Measurements from ENCODE around the gene TMUB1. TPM values are rescaled to one million over a fixed set of nuclear protein-coding genes. Genes with fewer than 3 reads are reported as not detected.

Gene TMUB1
- total and polyA plus RNA-seq, 11 donors = 21.8 to 82.6 (median 37.9) TPM

DNA sequence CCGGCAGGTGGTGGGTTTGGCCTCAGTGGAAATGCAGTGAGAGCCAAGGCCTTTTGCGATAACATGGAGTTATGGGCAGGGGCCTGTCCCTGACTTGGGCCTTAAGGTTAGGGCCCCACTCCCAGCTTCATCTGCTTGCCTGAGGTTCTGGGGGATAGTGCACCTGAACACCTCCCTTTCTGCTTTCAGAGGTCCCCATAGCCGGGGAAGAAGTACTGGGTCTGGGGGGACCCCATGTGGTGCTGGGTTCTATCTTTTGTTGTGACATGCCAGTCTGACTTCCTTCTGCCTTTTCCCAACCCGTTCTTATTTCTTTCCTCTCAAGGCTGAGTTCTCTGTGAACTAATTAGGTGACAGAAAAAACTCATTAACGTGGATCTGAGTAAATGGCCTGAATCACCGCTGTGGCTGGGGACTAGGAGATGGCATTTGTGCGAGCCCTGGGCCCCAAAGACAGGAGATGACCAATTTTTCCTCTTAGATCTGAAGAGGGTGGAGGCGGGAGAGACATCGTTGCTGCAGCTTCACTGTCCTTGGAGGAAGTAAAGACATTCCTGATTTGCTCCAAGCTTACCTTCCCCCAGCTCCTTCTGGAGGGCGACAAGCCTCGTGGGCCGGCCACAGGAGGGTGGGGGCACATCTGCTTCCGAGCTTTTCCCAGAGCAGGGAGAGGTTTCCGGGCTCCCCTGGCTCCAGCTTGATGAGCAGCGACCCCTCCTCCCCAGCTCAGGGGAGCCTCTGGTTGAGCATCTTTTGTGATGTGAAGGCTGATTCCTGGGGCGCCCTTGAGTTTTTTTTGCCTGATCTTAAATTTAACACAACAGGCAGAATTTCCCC is 4.9 kb upstream of the TMUB1 start:
- peaks cover 0 to 73% (median 60%) of the 10 kb centered on the region in 12 donors for H3K4me1 ChIP-seq
- H3K36me3 ChIP-seq = peaks cover 0 to 7% (median 0%) of the 10 kb centered on the region in 9 donors
- 42 to 61% (median 46%) methylated on average over 15 to 16 of the region's 16 CpGs for WGBS, 4 donors
- DNase-seq (peak in 2 of 5 donors; percentile 55 to 63), ATAC-seq (peak in 1 of 4 donors; percentile 23)
- H3K27me3 ChIP-seq = no peaks in the 10 kb centered on the region
- intact Hi-C loops (cut with DNase I) = loop anchor here in 1 of 10 donors (2.0 kb wide), 1 partner anchor 59 kb away; the partner anchor contains the start of gene ABCB8
- H3K27ac ChIP-seq = peak overlapping the region; percentile 66 to 95 (median 90)
- peak overlapping the region; percentile 60 to 96 (median 81) for H3K4me3 ChIP-seq
- TF ChIP-seq, protein P1, sequence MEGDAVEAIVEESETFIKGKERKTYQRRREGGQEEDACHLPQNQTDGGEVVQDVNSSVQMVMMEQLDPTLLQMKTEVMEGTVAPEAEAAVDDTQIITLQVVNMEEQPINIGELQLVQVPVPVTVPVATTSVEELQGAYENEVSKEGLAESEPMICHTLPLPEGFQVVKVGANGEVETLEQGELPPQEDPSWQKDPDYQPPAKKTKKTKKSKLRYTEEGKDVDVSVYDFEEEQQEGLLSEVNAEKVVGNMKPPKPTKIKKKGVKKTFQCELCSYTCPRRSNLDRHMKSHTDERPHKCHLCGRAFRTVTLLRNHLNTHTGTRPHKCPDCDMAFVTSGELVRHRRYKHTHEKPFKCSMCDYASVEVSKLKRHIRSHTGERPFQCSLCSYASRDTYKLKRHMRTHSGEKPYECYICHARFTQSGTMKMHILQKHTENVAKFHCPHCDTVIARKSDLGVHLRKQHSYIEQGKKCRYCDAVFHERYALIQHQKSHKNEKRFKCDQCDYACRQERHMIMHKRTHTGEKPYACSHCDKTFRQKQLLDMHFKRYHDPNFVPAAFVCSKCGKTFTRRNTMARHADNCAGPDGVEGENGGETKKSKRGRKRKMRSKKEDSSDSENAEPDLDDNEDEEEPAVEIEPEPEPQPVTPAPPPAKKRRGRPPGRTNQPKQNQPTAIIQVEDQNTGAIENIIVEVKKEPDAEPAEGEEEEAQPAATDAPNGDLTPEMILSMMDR (IDR thresholded peaks at IDR 0.05) = no peak
- TF ChIP-seq POLR2A (IDR thresholded peaks at IDR 0.05) = no peak
- no peaks in the 10 kb centered on the region for H3K9me3 ChIP-seq

DNA sequence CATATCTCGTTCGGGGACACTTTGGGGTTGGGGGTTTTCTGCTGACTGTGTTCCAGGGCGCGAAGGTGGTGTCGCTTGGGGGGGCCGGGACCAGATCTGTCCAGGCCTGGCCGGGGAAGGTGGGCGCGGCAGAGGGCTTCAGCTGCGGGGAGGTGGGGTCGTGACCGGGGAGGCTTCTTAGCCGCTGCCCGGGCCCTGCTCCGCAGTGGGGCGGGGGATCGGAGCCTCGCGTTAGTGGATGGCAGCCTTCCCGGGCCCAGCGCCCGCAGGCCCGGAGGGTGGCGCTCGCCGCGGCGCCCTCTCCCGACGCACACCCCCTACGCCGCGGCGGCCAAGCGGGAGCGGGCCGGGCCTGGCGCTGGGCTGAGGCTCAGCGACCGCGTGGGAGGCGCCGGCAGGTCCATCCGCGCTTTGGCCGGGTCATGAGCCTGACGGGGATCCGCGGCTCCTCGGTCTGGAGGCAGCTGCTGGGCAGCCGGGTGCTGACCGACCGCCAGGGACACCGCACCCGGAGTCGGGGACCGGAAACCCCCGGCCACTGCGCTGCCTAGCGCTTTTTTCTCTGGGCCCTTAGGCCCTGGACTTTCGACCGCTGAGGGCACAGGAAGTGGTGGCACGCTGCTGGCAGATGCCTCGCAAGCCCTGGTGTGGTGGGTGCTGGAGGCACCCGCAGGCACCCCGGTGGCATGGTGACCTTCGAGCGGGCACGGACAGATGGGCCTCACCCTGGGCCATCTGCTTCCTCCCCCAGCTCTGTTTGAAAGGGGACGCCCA is 4.1 kb upstream of the TMUB1 start:
- ATAC-seq = peak in 3 of 4 donors; percentile 22 to 61 (median 55)
- H3K36me3 ChIP-seq = peaks cover 0 to 7% (median 0%) of the 10 kb centered on the region in 9 donors
- intact Hi-C loops (cut with DNase I) = loop anchor here in 3 of 10 donors (1.0 to 2.0 kb wide), 3 partner anchors 23 to 59 kb away; partner anchors contain the start of genes ABCB8 (in 2 of the 3) and SLC4A2 (in 1 of the 3)
- TF ChIP-seq POLR2A (IDR thresholded peaks at IDR 0.05) = no peak
- TF ChIP-seq, protein P1 (IDR thresholded peaks at IDR 0.05) = peak; percentile 6 to 62 (median 33)
- peaks cover 3 to 73% (median 61%) of the 10 kb centered on the region in 12 donors for H3K4me1 ChIP-seq
- H3K9me3 ChIP-seq = no peaks in the 10 kb centered on the region
- H3K27me3 ChIP-seq = no peaks in the 10 kb centered on the region
- WGBS, 4 donors = 1 to 2% (median 1%) methylated on average over 28 to 70 of the region's 70 CpGs
- DNase-seq = peak; percentile 67 to 82 (median 71)
- H3K4me3 ChIP-seq = peak overlapping the region; percentile 60 to 96 (median 81)
- H3K27ac ChIP-seq = peak overlapping the region; percentile 66 to 95 (median 90)

DNA sequence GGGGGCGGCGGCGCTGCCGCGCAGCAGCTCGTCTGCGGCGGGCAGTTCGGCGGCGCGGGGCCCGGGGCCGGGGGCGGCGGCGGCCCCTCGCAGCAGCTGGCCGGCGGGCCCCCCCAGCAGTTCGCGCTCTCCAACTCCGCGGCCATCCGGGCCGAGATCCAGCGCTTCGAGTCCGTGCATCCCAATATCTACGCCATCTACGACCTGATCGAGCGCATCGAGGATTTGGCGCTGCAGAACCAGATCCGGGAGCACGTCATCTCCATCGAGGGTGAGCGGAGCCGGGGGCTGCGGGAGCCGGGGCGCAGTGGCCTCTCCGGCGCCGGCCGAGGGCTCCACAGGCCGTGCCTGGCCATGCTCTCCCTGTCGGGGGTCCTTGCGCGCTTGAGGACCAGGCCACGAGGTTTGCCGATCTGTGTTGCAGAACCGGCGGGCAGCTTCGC is 3.5 kb upstream of the TMUB1 start:
- peaks cover 0 to 5% (median 0%) of the 10 kb centered on the region in 9 donors for H3K36me3 ChIP-seq
- peak in 1 of 5 donors; percentile 60 for DNase-seq
- TF ChIP-seq POLR2A (IDR thresholded peaks at IDR 0.05) = no peak
- TF ChIP-seq, protein P1 (IDR thresholded peaks at IDR 0.05) = no peak
- H3K9me3 ChIP-seq = no peaks in the 10 kb centered on the region
- WGBS, 4 donors = 0 to 1% (median 0%) methylated on average over 12 to 52 of the region's 56 CpGs
- H3K27me3 ChIP-seq = no peaks in the 10 kb centered on the region
- peak overlapping the region; percentile 60 to 96 (median 81) for H3K4me3 ChIP-seq
- no peak for ATAC-seq
- peaks cover 9 to 77% (median 62%) of the 10 kb centered on the region in 12 donors for H3K4me1 ChIP-seq
- intact Hi-C loops (cut with DNase I) = loop anchor here in 2 of 10 donors (1.0 to 2.0 kb wide), 4 partner anchors 23 to 58 kb away; partner anchors contain the start of genes ABCB8 (in 1 of the 2) and SLC4A2 (in 1 of the 2)
- peak overlapping the region; percentile 66 to 95 (median 90) for H3K27ac ChIP-seq

All from heart left ventricle (tissue), 16 donors.